Stimulated activated effector memory CD8-positive, alpha-beta T cell treated with anti-CD3 and anti-CD28 coated beads, Interleukin-12 subunit alpha, Interleukin-12 subunit beta, amount 100 ng/mL, for 72 hours (primary cell): ENCODE results near the gene PERP.
"Not testable (repeated sequence)": the region's sequence is repeated elsewhere in the genome, so short reads cannot be mapped to it uniquely, and the experiment has no call there.

Experiments
- ATAC-seq: fragments of 150-1000 bp; cut with Tn5 transposase; 2 replicates; pipeline ENCODE4 v1.10.0; 2021
- DNase-seq, 2 donors: peaks; one replicate each; pipeline ENCODE4 v3.0.0; 2021 to 2022; ENCODE audit warnings: low spot score in 2 of 2
- H3K27ac Mint-ChIP-seq: one replicate; pipeline ENCODE4 v1.8.0; 2022; ENCODE audit warnings: mild to moderate bottlenecking, mixed read lengths
- H3K36me3 Mint-ChIP-seq: one replicate; pipeline ENCODE4 v1.8.0; 2022; ENCODE audit warnings: mild to moderate bottlenecking, mixed read lengths
- H3K4me1 Mint-ChIP-seq: one replicate; pipeline ENCODE4 v1.8.0; 2022; ENCODE audit warnings: mixed read lengths
- H3K4me3 Mint-ChIP-seq: one replicate; pipeline ENCODE4 v1.8.0; 2022; ENCODE audit warnings: mild to moderate bottlenecking, mixed read lengths
- H3K9me3 Mint-ChIP-seq: one replicate; pipeline ENCODE4 v1.8.0; 2022; ENCODE audit warnings: mixed read lengths

The PERP gene

GRCh38 chr6:138089325-138089724 lies 17.9 kb downstream of the PERP start:
- H3K9me3 Mint-ChIP-seq, result no peaks in the 10 kb centered on the region
- H3K36me3 Mint-ChIP-seq, result peaks cover 16% of the 10 kb centered on the region
- H3K4me3 Mint-ChIP-seq, result no peak overlapping the region
- ATAC-seq (no peak), DNase-seq (no peak)
- H3K4me1 Mint-ChIP-seq, result no peaks in the 10 kb centered on the region
- no peak overlapping the region for H3K27ac Mint-ChIP-seq

GRCh38 chr6:138088326-138088762 lies 18.9 kb downstream of the PERP start:
- ATAC-seq (no peak), DNase-seq (no peak)
- H3K4me3 Mint-ChIP-seq, result no peak overlapping the region
- no peaks in the 10 kb centered on the region for H3K4me1 Mint-ChIP-seq
- H3K9me3 Mint-ChIP-seq, result no peaks in the 10 kb centered on the region
- H3K36me3 Mint-ChIP-seq, result peaks cover 14% of the 10 kb centered on the region
- no peak overlapping the region for H3K27ac Mint-ChIP-seq

DNA sequence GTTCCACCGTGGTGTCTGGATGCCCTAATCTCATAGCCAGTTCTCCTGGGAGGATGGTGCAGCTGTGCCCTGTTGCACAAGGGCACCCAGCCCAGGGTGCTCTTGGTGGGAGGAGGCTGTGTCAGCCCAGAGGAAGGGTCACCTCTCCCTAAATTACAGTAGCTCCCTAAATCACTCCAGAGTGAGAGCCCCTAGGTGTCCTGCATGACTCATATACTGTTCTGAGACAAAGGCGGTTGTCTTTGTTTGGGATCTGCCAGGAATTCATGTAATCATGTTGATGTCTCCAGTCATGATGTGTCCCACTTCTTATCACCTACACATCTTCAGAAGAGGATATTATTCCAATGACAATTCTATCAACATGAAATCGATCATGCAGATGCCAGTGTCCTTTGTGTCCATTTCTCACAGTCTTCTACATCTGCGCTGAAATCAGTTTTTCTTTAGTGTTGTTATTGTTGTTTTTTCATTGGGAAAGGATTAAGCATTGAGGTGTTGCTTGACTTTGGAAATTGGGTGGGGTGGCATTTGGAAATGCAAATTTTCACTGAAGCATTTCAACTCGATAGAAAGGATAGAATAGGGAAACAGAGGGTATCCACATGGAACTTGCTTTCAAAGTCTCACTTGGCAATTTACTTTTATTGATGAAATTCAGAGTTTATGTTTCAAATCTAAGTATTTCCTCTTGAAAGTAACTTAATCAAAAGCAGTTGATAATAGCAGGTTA lies 19.5 kb downstream of the PERP start:
- DNase-seq (no peak), ATAC-seq (no peak)
- no peaks in the 10 kb centered on the region for H3K4me1 Mint-ChIP-seq
- H3K27ac Mint-ChIP-seq, result no peak overlapping the region
- no peaks in the 10 kb centered on the region for H3K9me3 Mint-ChIP-seq
- H3K4me3 Mint-ChIP-seq, result no peak overlapping the region
- H3K36me3 Mint-ChIP-seq, result peaks cover 16% of the 10 kb centered on the region

GRCh38 chr6:138086573-138087196 lies 20.5 kb downstream of the PERP start:
- no peak for ATAC-seq
- Mint-ChIP-seq H3K4me1 (no peaks in the 10 kb centered on the region), H3K4me3 (no peak overlapping the region), H3K9me3 (no peaks in the 10 kb centered on the region), H3K27ac (no peak overlapping the region), H3K36me3 (peaks cover 10% of the 10 kb centered on the region)
- no peak for DNase-seq

DNA sequence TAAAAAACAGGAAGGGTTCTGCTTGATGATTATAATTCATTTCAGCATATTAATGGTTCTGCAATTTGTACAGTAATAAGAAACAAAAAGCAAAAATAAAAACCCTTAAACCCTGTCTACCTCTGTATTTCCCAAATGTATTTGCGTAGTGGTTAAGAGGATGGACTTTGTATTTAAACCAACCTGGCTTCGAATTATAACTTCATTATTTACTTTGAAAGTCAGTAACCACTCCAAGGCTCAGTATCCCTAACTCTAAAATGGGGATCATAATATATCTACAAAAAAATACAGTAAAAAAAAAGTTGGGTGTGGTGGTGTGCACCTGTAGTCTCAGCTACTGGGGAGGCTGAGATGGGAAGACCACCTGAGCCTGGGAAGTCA lies 21.4 kb downstream of the PERP start:
- no peak overlapping the region for H3K4me3 Mint-ChIP-seq
- ATAC-seq, result no peak
- H3K36me3 Mint-ChIP-seq, result peaks cover 5% of the 10 kb centered on the region
- no peaks in the 10 kb centered on the region for H3K4me1 Mint-ChIP-seq
- H3K27ac Mint-ChIP-seq, result no peak overlapping the region
- no peak for DNase-seq
- no peaks in the 10 kb centered on the region for H3K9me3 Mint-ChIP-seq

- DNase-seq (no peak), ATAC-seq (no peak)
- Mint-ChIP-seq H3K36me3 (peaks cover 4% of the 10 kb centered on the region), H3K4me3 (no peak overlapping the region), H3K27ac (no peak overlapping the region), H3K9me3 (no peaks in the 10 kb centered on the region), H3K4me1 (no peaks in the 10 kb centered on the region)
Observed at GRCh38 chr6:138084904-138085838, 22.0 kb downstream of the PERP start.

DNA sequence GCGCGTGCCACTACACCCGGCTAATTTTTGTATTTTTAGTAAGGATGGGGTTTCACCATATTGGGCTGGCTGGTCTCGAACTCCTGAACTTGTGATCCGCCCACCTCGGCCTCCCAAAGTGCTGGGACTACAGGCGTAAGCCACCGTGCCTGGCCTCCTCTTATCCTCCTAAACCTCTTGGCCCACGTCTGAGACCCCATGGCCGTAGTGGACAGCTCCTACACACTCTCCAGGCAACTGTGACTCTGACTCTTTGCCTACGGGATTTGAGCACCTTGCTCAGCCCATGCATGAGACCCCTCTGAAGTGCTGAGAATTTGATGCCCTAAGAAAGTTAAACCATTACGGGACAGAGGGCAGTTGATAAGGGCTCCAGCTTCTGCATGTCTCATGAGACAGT lies 25.0 kb downstream of the PERP start:
- DNase-seq (no peak), ATAC-seq (no peak)
- H3K4me1 Mint-ChIP-seq, result no peaks in the 10 kb centered on the region
- no peak overlapping the region for H3K27ac Mint-ChIP-seq
- no peak overlapping the region for H3K4me3 Mint-ChIP-seq
- H3K36me3 Mint-ChIP-seq, result peaks cover 4% of the 10 kb centered on the region
- H3K9me3 Mint-ChIP-seq, result no peaks in the 10 kb centered on the region

DNA sequence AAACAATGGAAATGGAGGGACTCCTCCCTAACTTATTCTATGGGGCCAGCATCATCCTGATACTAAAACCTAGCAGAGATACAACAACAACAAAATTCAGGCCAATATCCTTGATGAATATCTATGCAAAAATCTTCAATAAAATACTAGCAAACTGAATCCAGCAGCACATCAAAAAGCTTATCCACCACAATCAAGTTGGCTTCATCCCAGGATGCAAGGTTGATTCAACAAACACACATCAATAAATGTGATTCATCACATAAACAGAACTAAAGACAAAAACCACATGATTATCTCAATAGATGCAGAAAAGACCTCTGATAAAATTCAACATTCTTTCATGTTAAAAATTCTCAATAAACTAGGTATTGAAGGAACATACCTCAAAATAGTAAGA lies 27.7 kb downstream of the PERP start:
- ATAC-seq, H3K4me3 Mint-ChIP-seq: not testable (repeated sequence)

DNA sequence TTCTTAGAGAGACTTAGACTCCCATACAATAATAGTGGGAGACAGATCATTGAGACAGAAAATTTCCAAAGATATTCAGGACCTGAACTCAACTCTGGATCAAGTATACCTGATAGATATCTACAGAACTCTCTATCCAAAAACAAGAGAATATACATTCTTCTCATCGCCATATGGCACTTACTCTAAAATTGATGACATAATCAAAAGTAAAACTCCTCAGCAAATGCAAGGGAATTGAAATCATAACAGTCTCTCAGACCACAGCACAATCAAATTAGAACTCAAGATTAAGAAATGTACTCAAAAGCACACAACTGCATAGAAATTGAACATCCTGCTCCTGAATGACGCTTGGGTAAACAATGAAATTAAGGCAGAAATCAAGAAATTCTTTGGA lies 28.7 kb downstream of the PERP start:
- H3K9me3 Mint-ChIP-seq, result no peaks in the 10 kb centered on the region

More for the DNA sequence above, 27.7 kb downstream of the PERP start:
- DNase-seq, H3K9me3 Mint-ChIP-seq, H3K36me3 Mint-ChIP-seq, H3K4me1 Mint-ChIP-seq, H3K27ac Mint-ChIP-seq: not testable (repeated sequence)

GRCh38 chr6:138073264-138073663 lies 34.0 kb downstream of the PERP start:
- no peak for DNase-seq
- Mint-ChIP-seq H3K36me3 (no peaks in the 10 kb centered on the region), H3K4me1 (no peaks in the 10 kb centered on the region), H3K4me3 (no peak overlapping the region), H3K9me3 (no peaks in the 10 kb centered on the region), H3K27ac (no peak overlapping the region)
- no peak for ATAC-seq

More for the DNA sequence above, 28.7 kb downstream of the PERP start:
- Mint-ChIP-seq H3K4me3 (no peak overlapping the region), H3K36me3 (peaks cover 3% of the 10 kb centered on the region), H3K27ac (no peak overlapping the region), H3K4me1 (no peaks in the 10 kb centered on the region)
- no peak for ATAC-seq
- DNase-seq, result no peak

GRCh38 chr6:138063726-138064125 lies 43.5 kb downstream of the PERP start:
- DNase-seq, result no peak
- Mint-ChIP-seq H3K27ac (no peak overlapping the region), H3K4me1 (no peaks in the 10 kb centered on the region), H3K9me3 (no peaks in the 10 kb centered on the region), H3K4me3 (no peak overlapping the region), H3K36me3 (no peaks in the 10 kb centered on the region)
- no peak for ATAC-seq

GRCh38 chr6:138054982-138055381 lies 52.2 kb downstream of the PERP start:
- DNase-seq (no peak), ATAC-seq (no peak)
- H3K36me3 Mint-ChIP-seq, result no peaks in the 10 kb centered on the region
- H3K27ac Mint-ChIP-seq, result no peak overlapping the region
- no peaks in the 10 kb centered on the region for H3K4me1 Mint-ChIP-seq
- H3K9me3 Mint-ChIP-seq, result peaks cover 16% of the 10 kb centered on the region
- no peak overlapping the region for H3K4me3 Mint-ChIP-seq

- Mint-ChIP-seq H3K27ac (no peak overlapping the region), H3K4me1 (no peaks in the 10 kb centered on the region), H3K9me3 (peaks cover 16% of the 10 kb centered on the region), H3K36me3 (no peaks in the 10 kb centered on the region), H3K4me3 (no peak overlapping the region)
- no peak for ATAC-seq
- DNase-seq, result no peak
Observed at GRCh38 chr6:138052783-138053182, 54.4 kb downstream of the PERP start.

DNA sequence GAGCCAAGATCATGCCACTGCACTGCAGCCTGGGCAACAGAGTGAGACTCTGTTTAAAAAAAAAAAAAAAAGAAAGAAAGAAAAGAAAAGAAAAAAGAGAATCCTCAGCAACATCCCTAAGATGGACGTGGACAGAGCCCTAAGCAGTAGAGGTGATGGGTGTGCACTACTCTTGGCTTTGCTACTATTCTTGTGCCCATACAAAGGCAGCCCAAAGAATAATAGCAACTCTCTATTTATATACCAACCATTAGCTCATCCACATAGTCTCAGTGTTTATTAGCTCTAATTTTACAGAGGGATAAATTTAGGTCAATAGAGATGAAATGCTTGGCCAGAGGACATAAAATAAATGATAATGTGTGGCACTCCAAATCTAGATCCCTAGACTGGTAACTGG lies 62.2 kb downstream of the PERP start:
- no peaks in the 10 kb centered on the region for H3K4me1 Mint-ChIP-seq
- ATAC-seq (no peak), DNase-seq (no peak)
- H3K9me3 Mint-ChIP-seq, result no peaks in the 10 kb centered on the region
- no peaks in the 10 kb centered on the region for H3K36me3 Mint-ChIP-seq
- H3K27ac Mint-ChIP-seq, result no peak overlapping the region
- no peak overlapping the region for H3K4me3 Mint-ChIP-seq

DNA sequence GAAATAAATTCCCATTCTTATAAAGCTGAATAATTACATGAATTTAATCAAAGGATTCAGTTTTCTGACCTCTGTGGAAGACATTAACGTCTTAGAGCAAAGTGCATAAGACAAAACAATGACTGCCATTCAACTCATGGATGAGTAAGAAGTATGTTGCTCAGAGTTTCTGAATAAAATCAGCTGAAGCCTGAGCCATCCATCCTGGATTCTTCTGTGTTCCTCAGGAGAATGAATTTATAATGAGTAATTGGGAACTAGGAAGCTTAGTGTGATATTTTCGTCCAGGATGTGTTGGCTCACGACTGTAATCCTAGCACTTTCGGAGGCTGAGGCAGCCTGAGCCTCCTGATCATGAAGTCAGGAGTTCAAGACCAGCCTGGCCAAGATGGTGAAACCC lies 62.8 kb downstream of the PERP start:
- H3K4me1 Mint-ChIP-seq, result no peaks in the 10 kb centered on the region

More for the DNA sequence above, 62.8 kb downstream of the PERP start:
- H3K36me3 Mint-ChIP-seq, result no peaks in the 10 kb centered on the region
- no peak for ATAC-seq
- DNase-seq, result no peak
- no peak overlapping the region for H3K4me3 Mint-ChIP-seq
- no peak overlapping the region for H3K27ac Mint-ChIP-seq
- no peaks in the 10 kb centered on the region for H3K9me3 Mint-ChIP-seq
